CD4-positive, alpha-beta T cell (primary cell): Measurements from ENCODE around the gene H6PD. TPM values are rescaled to one million over a fixed set of nuclear protein-coding genes. Genes with fewer than 3 reads are reported as not detected.

Source experiments
- ATAC-seq: fragments of 200-7000 bp; cut with Tn5 transposase; one replicate; pipeline ENCODE4 v1.10.0; 2022; ENCODE audit warnings: mild to moderate bottlenecking; ENCODE audit not compliant: poor library complexity
- CTCF ChIA-PET: fragments of 350-600 bp; sonication (Branson Sonifier 250); formaldehyde crosslinking; loops from one replicate; lab custom pipeline; 2021; ENCODE audit warnings: antibody characterized with exemption, inconsistent platforms; lab: Charles Lee
- POLR2A ChIA-PET: fragments of 350-600 bp; sonication (Branson Sonifier 250); formaldehyde crosslinking; loops from one replicate; lab custom pipeline; 2021; ENCODE audit warnings: antibody characterized with exemption, inconsistent platforms; lab: Charles Lee
- DNase-seq, 14 experiments: peaks; one replicate each; pipeline ENCODE4 v3.0.0-alpha.2; 2013 to 2020; ENCODE audit warnings: mixed read lengths in 2 of 14
- H3K27ac ChIP-seq, 2 donors: one replicate each; pipeline versions ENCODE4 v1.5.1 to v1.7.0; 2013; ENCODE audit warnings: low read length in 2 of 2, low read depth in 1 of 2, mild to moderate bottlenecking in 1 of 2
- H3K27me3 ChIP-seq, 2 experiments: 1 replicate in 1 of 2; 2 replicates in 1 of 2; pipeline versions ENCODE4 v1.6.1 to v1.7.0; 2013; ENCODE audit warnings: low read length in 2 of 2, control low read depth in 1 of 2, mild to moderate bottlenecking in 1 of 2, moderate library complexity in 1 of 2; ENCODE audit not compliant: insufficient read depth in 2 of 2, control insufficient read depth in 1 of 2
- H3K36me3 ChIP-seq: one replicate; pipeline ENCODE4 v1.6.1; 2013; ENCODE audit warnings: low read length, control low read depth; ENCODE audit not compliant: insufficient read depth
- H3K4me1 ChIP-seq: one replicate; pipeline ENCODE4 v1.6.1; 2013; ENCODE audit warnings: low read length, control low read depth; ENCODE audit not compliant: insufficient read depth
- H3K4me3 ChIP-seq: one replicate; pipeline ENCODE4 v1.5.1; 2013; ENCODE audit warnings: mild to moderate bottlenecking, low read length, moderate library complexity
- H3K9me3 ChIP-seq, 2 experiments: 1 replicate in 1 of 2; 2 replicates in 1 of 2; pipeline versions ENCODE4 v1.6.1 to v1.7.0; 2013; ENCODE audit warnings: low read length in 2 of 2, mild to moderate bottlenecking in 2 of 2, control low read depth in 1 of 2, moderate library complexity in 1 of 2; ENCODE audit not compliant: control insufficient read depth in 1 of 2, insufficient read depth in 1 of 2
- H3K27ac Mint-ChIP-seq: one replicate; pipeline ENCODE4 v1.8.0; 2020; ENCODE audit warnings: mixed read lengths
- H3K27me3 Mint-ChIP-seq: one replicate; pipeline ENCODE4 v1.8.0; 2021; ENCODE audit warnings: mixed read lengths
- H3K36me3 Mint-ChIP-seq: one replicate; pipeline ENCODE4 v1.8.0; 2021; ENCODE audit warnings: low read depth, mixed read lengths
- H3K4me1 Mint-ChIP-seq: one replicate; pipeline ENCODE4 v1.8.0; 2021; ENCODE audit warnings: low read depth, mixed read lengths
- H3K4me3 Mint-ChIP-seq: one replicate; pipeline ENCODE4 v1.8.0; 2020; ENCODE audit warnings: mild to moderate bottlenecking, mixed read lengths
- H3K9me3 Mint-ChIP-seq: one replicate; pipeline ENCODE4 v1.8.0; 2020; ENCODE audit warnings: mixed read lengths
- CTCF ChIP-seq: fragments of 200-600 bp; IDR thresholded peaks from one replicate; pipeline ENCODE4 v1.8.0; 2022; ENCODE audit warnings: antibody characterized with exemption, mild to moderate bottlenecking
- intact Hi-C, 2 experiments: fragments of 100-400 bp; cut with DNase I in 1 of 2; cut with micrococcal nuclease in 1 of 2; formaldehyde crosslinking; loops; one replicate each; pipeline versions ENCODE4 v1.15.1 to v1.9.0; 2023 to 2025; cut with DNase I, micrococcal nuclease
- total RNA-seq, 174 experiments: library from RNA in 2 of 174; stranded (reverse) in 2 of 174; gene quantifications; one replicate each; pipeline ENCODE4 v1.2.3 and lab custom pipeline; 2021 to 2026

The H6PD gene
- total RNA-seq, 2 experiments from 2014 or later, result 13.6 to 13.9 TPM

GRCh38 chr1:9235096-9235459 lies 504 bp downstream of the H6PD start:
- H3K36me3 ChIP-seq, result no peaks in the 10 kb centered on the region
- H3K9me3 ChIP-seq, result no peaks in the 10 kb centered on the region
- H3K27ac ChIP-seq, result peak overlapping the region in 1 of 2 donors; percentile 68
- no peaks in the 10 kb centered on the region for H3K9me3 Mint-ChIP-seq
- ChIA-PET CTCF (interaction anchor here (0.6 to 1.4 kb wide), 5 partner anchors 10 to 194 kb away, joined by 3 to 4 read pairs (median 3); no protein-coding TSS in a partner anchor), POLR2A (interaction anchor here (0.6 to 1.6 kb wide), 7 partner anchors 10 to 676 kb away, joined by 3 to 6 read pairs (median 3); partner anchors contain the start of gene ENO1)
- intact Hi-C loops, result loop anchor here in 1 of 2 experiments (2.0 to 10.0 kb wide), 7 partner anchors 57 to 1240 kb away; partner anchors contain the start of genes DFFA, GPR157, PEX14 and RERE
- TF ChIP-seq CTCF, result no peak
- no peaks in the 10 kb centered on the region for H3K27me3 ChIP-seq
- no peak for DNase-seq
- peaks cover 44% of the 10 kb centered on the region for H3K4me1 Mint-ChIP-seq
- peak overlapping the region; percentile 88 for H3K4me3 Mint-ChIP-seq
- H3K27ac Mint-ChIP-seq, result peak overlapping the region; percentile 85
- peaks cover 47% of the 10 kb centered on the region for H3K4me1 ChIP-seq
- ATAC-seq, result no peak
- peaks cover 4% of the 10 kb centered on the region for H3K36me3 Mint-ChIP-seq
- peak overlapping the region; percentile 78 for H3K4me3 ChIP-seq
- H3K27me3 Mint-ChIP-seq, result no peaks in the 10 kb centered on the region

GRCh38 chr1:9235560-9235959 lies 986 bp downstream of the H6PD start:
- Mint-ChIP-seq H3K36me3 (peaks cover 4% of the 10 kb centered on the region), H3K4me1 (peaks cover 48% of the 10 kb centered on the region), H3K27me3 (no peaks in the 10 kb centered on the region), H3K9me3 (no peaks in the 10 kb centered on the region), H3K27ac (peak overlapping the region; percentile 85), H3K4me3 (peak overlapping the region; percentile 88)
- intact Hi-C loops, result loop anchor here in 1 of 2 experiments (2.0 to 10.0 kb wide), 7 partner anchors 57 to 1239 kb away; partner anchors contain the start of genes DFFA, GPR157, PEX14 and RERE
- Histone ChIP-seq H3K36me3 (no peaks in the 10 kb centered on the region), H3K27ac (peak overlapping the region in 1 of 2 donors; percentile 68), H3K4me3 (peak overlapping the region; percentile 78), H3K4me1 (peaks cover 52% of the 10 kb centered on the region), H3K27me3 (no peaks in the 10 kb centered on the region), H3K9me3 (no peaks in the 10 kb centered on the region)
- POLR2A ChIA-PET, result interaction anchor here (0.6 to 1.6 kb wide), 4 partner anchors 9 to 601 kb away, joined by 3 to 6 read pairs (median 4); partner anchors contain the start of gene ENO1
- ATAC-seq (no peak), DNase-seq (no peak)
- CTCF ChIA-PET, result interaction anchor here (1.1 kb wide), 1 partner anchor 19 kb away, joined by 3 read pairs; no protein-coding TSS in a partner anchor
- TF ChIP-seq CTCF, result no peak

- intact Hi-C loops, result loop anchor here in 1 of 2 experiments (5.0 to 10.0 kb wide), 5 partner anchors 54 to 1237 kb away; partner anchors contain the start of genes DFFA, PEX14, RERE and SPSB1
- Histone ChIP-seq H3K4me3 (no peak overlapping the region), H3K9me3 (no peaks in the 10 kb centered on the region), H3K4me1 (peaks cover 61% of the 10 kb centered on the region), H3K27ac (no peak overlapping the region), H3K36me3 (no peaks in the 10 kb centered on the region), H3K27me3 (no peaks in the 10 kb centered on the region)
- ChIA-PET POLR2A (interaction anchor here (0.6 kb wide), 1 partner anchor 20 kb away, joined by 3 read pairs; no protein-coding TSS in a partner anchor), CTCF (interaction anchor here (1.1 kb wide), 1 partner anchor 29 kb away, joined by 3 read pairs; no protein-coding TSS in a partner anchor)
- DNase-seq (no peak), ATAC-seq (no peak)
- H3K27me3 Mint-ChIP-seq, result no peaks in the 10 kb centered on the region
- no peaks in the 10 kb centered on the region for H3K9me3 Mint-ChIP-seq
- H3K4me1 Mint-ChIP-seq, result peaks cover 52% of the 10 kb centered on the region
- peaks cover 4% of the 10 kb centered on the region for H3K36me3 Mint-ChIP-seq
- no peak overlapping the region for H3K27ac Mint-ChIP-seq
- no peak for TF ChIP-seq CTCF
- peak overlapping the region; percentile 64 for H3K4me3 Mint-ChIP-seq
Measured at GRCh38 chr1:9238134-9238533, 3.6 kb downstream of the H6PD start.
